ENCODE results near the gene EMP1.

The EMP1 gene

DNA sequence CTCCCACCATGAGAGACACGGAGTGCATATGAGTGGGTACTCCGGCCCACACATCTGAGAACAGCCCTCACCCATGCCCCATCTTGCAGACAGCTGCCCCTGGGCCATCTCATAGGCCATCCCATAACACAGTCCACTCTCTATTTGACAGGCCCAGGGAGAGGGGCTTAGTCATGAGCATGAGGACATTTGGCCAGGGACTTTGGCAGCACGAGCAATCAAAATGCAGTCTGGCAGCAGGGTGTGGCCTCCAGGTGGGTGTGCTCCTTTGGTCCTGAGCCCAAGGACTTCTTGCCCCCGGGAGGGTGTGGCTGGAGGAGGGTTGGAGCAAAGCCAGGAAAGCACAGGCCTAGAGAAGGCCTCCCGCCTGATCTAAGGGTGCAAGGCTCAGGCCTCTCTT lies 25.6 kb downstream of the EMP1 start:
- no peak for DNase-seq (ENCODE audit: low read depth, low spot score)

DNA sequence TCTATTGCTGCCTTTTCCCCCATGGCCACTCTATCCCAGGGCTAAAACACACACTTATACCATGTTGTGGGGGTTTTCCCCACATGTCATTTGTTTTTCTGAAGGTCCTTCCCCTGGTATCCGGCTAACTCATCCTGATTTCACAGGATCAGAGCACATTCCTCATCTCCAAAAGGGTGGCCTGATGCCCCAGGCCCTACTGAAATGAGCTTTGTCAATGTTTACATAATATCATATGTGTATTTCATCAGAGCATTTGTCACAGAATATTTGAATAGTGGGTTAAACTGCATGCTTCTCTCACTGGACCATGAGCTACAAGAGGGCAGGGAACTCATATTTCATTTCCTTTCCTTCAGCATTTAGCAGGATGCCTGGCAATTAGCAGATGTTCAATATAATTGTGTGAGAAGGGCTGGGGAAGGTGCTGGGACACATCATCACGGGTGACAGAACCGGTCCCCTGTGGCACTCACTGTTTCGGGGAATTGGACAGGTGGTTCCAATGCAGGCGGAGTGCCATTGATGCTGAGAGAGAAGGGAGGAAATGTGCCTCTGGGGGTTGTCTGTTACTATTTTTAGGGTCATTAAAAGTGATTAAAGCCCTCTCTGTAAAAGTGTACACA lies 26.8 kb downstream of the EMP1 start:
- DNase-seq (ENCODE audit: low read depth, low spot score): no peak

DNA sequence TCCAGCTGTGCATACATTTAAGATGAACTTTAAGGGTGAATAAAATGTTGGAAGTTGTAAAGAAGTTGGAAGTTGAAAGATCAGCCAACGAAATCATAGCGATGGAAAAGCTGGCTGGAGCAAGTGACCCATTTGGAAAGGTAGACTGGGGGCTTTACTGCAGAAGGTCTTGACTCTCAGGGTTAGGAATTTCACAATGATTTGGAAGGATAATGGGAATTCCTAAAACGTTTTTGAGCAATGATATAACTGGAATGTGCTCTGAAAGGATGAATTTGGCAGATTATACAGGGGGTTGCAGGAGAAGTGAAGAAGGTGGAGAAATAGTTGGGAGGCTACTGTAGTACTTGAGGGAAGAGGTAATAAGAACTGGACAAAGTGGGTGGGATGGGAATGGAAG lies 27.4 kb downstream of the EMP1 start:
- DNase-seq (ENCODE audit: low read depth, low spot score): no peak

DNA sequence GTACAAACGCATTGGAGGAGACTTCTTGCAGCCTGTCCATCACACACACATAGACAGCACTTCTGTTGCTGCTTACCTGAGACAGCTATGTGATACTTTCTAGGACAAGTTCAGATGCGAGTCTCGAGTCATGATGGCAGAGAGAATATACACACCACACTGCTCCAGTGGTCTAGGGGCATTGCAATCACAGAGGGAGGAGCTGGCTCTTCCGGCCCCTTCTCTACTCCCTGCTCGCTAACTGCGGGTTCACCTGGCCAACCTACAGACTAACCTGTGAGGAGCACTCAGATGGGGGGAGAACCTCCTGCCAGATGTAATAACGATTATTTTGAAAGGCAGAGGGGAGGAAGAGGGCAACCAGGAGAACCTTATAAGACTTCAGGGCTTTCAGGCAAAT lies 30.7 kb downstream of the EMP1 start:
- no peak for DNase-seq (ENCODE audit: low read depth, low spot score)

DNA sequence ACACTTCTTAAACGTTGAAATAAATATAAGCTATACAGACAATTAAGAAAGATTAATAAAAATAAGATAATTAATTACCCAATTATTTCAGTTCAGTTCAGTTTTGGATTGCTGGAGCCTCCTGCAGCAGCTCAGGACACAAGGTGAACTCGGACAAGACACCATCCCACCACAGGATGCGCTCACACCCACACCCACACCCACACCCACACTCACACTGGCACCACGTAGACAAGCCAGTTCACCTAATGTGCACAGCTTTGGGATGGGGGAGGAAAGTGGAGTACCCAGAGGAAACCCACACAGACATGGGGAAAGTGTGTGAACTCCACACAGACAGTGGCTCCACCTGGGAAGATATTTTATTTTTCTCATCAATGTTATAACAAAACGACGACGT lies 32.1 kb downstream of the EMP1 start:
- no peak for DNase-seq (ENCODE audit: low read depth, low spot score)

DNA sequence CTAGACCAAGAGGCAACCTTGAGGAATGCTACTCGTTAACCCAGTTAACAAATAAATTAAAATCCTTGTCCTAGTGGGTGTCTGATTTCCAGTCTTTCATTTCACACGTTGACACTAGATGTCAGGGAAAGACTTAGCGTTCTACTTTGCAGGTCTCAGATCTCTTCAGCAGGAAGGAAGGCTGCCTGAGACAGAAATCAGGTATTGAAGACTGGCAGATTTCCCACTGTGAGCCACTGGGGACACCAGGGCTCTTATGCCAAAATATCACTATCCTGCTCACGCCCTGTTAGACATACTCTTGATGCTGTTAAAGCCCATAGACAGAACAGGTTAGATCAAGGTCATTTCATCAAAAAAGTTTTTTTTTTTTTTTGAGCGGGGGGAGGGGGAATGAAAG lies 33.0 kb downstream of the EMP1 start:
- DNase-seq (ENCODE audit: low read depth, low spot score): no peak

DNA sequence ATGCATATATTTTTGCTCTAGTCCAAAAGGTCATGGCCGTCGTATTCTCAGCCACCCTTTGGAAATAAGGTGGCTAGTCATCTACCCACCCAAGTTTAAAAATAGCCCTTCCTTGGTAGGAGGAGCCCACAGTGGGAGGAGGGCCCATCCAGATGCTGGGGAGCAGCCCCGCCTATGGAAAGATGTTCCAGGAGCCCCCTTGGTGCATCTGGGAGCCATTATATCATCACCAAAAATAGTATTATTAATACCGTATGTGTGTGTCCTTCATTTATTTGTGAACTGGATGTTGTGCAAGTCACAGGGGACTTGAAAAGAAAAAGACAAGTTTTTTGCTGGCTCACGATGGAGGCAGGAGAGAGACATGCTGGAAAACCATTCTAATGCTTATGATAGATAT lies 34.0 kb downstream of the EMP1 start:
- DNase-seq (ENCODE audit: low read depth, low spot score): no peak

DNA sequence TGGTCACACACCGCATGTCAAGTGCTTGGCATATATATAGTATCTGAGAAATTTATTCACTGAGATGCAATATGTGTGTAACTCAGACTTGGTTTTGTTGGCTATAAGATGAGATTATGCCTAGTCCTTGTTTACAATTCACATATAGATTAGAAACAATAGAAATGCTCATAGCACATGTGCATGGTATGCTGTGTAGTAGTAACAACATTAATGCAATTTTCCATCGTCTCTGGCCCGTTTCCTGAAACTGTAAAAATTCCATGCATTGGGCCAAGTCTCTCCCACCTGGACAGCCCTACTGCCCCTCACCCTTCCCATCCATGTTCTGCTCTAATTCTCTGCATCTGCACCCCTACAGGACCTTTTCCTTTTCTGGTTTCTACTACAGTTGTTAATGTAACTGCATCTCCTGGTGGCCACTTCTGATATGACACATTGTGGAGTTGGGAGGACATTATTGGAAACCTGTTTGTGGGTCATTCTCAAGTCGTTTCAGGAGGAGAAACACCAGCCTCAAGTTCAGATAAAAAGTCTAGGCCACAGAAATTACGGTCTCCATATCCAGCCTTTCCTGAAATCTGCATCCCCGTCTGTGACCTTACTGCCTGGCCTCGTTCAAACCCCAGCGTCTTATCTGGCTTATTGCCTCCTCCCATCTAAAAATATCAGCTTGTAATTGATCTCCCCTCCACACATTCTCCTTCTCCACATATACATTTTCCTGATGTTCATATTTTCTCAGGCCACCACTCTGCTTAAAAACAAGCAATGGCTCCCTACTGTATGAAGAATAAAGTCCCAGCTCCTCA lies 37.5 kb downstream of the EMP1 start:
- peak; percentile 38 for DNase-seq (ENCODE audit: low read depth, low spot score)

DNA sequence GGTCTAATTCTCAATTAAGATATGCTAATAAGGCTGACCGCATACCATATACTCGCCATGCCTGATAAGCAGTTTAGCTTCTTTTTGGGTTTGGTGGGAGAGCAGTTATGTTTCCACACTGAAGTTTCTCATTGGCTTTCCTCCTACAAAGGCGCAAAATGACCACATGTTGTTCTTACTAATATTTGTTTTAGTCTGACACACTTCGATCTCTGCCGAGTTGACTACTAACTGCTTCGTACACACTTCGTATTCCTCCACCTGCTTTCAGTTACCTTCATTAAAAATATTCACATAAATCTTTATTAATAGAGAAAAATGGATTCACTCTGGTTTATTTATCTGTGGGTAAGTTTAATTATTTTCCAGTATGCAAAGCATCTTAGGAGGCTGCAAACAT lies 41.7 kb downstream of the EMP1 start:
- DNase-seq (ENCODE audit: low read depth, low spot score): no peak

DNA sequence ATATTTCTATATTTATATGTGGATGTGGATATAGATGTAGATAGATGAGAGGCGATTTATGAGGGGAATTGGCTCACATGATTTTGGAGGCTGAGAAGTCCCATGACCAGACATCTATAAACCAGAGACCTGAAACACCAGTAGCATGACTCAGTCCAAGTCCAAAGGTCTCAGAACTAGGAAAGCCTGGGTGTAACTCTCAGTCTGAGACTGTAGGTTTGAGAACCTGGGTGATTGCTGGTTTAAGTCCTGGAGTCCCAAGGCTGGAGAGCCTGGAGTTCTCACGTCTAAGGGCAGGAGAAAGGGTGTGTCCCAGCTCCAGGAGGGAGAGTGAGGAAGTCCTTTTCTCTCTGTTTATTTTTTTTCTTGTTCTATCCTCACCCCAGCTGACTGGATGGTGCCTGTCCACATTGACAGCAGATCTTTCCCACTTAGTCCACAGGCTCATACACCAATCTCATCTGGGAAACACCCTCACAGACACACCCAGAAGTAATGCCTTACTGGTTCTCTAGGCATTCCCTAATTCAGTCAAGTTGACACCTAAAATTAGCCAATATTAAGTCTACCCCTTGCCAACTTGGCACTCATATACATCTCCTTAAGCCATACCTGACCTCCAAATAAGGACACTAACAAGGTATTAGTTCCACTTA lies 45.4 kb downstream of the EMP1 start:
- DNase-seq (ENCODE audit: low read depth, low spot score): no peak

DNA sequence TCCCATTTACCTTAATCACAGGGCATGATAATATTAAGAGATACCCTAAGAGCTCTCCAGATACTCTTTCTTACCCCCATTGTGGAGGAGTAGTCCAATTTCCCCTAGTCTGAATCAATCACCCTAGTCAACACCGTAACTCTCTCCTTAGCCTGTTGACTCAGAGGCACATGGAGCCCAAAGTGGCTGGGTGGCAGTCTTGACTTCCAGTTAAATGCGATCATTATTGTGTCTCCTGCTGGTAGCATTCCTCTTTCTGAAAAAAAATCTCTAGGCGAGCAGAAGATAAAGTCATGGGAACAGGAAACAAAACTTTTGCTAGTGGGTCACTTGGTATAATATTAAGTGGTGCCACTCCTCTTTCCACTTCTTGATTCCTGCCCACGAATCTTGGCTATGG lies 46.4 kb downstream of the EMP1 start:
- DNase-seq (ENCODE audit: low read depth, low spot score): no peak

DNA sequence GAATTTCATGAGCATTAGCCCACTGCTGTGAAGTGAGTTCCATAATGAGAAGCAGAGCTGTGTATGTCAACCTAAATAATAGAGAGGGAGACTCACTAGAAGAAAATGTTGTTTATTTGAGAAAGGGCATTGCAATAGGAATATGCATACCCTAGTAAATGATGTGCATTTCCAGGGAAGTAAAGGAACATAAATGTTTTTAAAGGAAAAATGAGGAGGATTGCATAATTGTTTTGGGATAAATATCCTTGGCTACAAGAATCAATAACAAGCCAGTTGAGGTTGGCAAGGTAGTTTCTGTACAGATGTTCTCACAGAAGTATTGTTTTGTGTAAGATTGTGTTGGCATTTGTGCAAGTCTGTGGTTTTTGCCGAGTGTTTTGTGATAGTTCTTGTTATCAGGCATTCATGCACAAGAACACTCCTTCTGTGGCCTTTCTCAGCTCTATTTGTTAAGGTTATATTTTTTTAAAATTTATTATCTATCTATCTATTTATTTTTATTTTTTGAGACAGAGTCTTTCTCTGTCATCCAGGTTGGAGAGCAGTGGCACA lies 47.1 kb downstream of the EMP1 start:
- DNase-seq (ENCODE audit: low read depth, low spot score): no peak

DNA sequence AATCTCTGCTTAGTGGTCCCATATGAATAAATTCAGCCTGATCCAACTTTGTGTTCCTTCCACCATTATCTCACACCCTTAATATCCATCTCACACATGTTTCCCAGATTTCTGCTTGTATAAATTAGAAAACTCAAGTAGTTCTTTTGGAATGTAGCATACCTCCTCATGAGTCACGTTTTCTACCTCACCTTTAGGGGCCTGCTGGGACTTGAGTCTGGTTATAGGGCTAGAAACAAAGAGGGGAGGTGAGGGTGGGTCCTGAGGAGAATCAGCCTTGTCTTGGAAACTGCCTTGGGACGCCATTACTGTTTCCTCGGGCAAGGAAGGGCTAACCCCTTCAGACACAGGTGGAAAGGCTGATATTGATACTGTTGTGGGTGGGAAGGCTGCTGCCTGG lies 51.1 kb downstream of the EMP1 start:
- no peak for DNase-seq (ENCODE audit: low read depth, low spot score)

DNA sequence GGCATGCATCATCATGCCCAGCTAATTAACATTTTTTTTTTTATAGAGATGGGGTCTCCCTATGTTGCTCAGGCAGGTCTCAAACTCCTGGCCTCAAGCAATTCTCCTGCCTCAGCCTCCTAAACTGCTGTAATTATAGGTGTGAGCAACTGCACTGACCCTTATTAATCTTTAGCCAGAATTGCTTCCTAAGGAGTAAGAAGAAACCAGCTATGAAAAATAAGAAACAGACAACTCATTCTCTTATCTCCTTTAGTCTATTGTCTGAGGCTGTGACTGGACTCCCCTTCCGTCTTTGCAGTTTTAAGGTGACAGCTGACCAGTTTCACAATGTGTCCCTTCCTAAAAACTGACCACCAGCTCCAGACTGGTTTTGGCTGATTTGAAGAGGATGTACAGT lies 52.4 kb downstream of the EMP1 start:
- DNase-seq (ENCODE audit: low read depth, low spot score): no peak

DNA sequence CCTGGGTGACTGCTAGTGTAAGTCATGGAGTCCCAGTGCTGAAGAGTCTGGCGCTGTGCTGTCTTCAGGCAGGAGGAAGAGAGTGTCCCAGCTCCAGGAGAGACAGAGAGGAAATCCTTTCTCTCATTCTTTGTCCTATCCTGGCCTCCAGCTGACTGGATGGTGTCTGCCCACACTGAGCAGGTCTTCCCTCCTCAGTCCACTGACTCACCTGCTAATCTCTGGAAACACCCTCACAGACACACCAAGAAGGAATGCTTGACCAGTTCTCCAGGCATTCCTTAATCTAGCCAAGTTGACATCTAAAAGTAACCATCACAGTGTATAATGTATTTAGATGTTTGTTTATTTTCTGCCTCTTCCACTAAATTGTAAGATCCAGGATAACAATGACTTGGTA lies 53.9 kb downstream of the EMP1 start:
- DNase-seq (ENCODE audit: low read depth, low spot score): no peak

DNA sequence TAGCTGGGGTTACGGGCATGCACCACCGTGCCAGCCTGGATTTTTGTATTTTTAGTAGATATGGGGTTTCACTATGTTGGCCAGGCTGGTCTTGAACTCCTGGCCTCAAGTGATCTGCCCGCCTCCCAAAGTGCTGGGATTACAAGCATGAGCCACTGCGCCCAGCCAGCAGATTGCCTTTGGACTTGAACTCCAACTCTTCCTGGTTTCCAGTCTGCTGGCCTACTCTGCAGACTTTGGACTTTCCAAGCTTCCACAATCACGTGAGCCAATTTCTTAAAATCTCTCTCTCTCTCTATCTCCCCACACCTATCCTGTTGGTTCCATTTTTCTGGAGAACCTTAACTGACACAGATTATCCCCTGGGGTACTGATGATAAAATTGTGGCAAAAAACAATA lies 55.0 kb downstream of the EMP1 start:
- DNase-seq (ENCODE audit: low read depth, low spot score): no peak

DNA sequence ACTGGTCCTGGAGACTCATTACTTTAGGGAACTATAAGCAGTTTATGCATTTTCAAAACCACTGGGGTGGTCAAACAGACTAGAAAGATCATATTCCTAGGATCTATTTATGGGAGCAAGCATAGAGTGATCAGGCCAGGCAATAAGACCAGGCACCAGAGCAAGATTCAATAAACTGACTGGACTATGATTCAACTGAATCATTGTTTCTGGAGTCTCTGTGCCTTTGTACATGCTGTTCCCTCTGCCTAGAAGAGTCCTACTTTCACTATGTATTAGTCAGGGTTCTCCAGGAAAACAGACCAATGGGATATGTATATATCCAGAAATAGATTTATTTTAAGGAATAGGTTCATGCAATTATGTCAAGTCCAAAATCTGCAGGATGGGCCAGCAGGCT lies 55.5 kb downstream of the EMP1 start:
- DNase-seq (ENCODE audit: low read depth, low spot score): no peak

DNA sequence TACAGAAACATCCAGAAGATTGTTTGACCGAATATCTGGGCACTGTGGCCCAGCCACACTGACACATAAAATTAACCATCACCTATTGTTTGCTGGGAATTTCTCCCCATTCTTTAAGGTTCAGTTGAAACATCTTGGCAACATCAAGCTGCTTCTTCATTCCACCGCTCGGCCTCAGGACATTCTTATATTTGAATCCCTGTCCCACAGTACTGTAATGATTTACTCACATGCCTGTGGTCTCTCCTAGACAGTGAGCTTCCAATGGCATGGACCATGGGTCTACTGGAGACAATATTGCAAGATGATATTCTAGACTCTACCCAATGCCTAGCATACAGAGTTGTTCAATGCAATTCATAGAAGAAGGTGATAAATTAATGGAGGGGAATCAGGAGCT lies 56.1 kb downstream of the EMP1 start:
- no peak for DNase-seq (ENCODE audit: low read depth, low spot score)

DNA sequence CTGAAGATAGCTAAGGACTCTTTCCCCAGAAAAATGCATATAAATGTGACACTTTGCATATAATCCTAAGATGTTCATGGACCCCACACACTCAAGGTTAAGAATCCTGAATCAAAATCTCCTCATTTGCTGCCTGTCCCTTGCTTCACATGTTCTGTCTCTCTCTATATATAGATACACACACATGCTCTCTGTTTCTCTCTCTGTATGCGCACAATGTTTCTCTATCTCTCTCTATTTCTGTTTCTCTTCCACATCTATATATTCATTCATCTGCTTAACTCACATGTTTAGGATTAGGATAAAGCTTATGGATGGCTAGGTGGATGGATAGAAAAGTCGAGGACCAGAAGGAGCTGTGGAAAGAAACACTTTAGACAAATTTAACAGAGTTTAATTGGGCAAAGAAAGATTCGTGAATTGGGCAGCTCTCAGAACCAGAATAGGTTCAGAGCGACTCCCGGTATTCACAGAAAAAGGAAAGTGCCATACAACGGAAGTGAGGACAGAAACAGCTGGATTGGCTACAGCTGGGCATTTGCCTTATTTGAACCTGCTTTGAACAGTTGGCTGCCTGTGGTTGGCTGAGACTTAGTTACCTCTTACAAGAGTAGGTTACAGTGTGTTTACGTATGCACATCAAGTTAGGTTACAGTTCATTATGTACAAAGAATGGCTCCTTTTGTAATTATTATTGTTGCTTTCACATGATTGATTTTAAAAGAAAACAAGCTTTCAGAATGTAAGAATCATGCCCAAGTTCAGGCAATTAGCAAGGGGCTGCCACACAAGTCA lies 57.6 kb downstream of the EMP1 start:
- DNase-seq (ENCODE audit: low read depth, low spot score): no peak

DNA sequence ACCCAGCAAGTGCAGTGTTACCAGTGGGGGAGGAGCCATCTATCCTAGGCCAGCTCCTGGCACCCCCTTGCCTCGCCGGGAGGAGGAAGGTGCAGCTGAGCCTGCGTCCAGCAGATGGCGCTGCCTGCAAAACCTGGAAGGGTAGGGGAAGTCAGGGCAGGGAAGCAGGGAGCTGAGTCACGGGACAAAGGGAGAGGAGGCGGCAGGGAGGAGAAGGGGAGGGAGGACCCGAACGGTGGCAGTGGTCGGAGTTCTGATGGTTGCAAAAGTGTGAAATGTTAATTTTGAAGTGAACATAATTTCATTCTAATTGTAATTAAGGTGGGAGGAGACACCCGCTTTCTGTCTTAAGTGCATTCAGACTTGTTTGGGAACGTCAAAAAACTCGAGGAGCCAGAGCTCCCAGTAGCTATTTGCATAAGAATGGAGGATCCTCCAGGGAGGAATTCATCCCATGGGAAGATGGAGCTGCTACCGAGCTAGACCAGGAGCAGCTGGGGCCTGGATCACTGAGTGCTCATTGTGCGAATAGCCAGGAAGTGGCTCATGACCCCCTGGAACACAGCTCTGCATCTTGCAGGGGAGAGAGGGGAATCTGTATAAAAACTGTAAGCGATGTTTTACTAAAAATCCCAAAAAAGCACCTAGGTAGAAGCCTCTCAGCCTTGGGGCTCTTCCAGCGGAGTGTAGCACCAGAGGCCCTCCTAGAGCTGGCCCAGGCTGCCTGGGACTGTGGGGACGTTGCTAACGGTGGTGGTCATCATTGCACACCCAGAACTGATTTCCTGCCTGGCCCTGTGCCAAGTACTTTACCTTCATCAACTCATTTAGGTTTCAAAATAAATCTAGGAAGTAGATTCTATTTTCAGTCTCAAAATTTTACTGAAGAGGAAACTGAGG lies 59.5 kb downstream of the EMP1 start:
- DNase-seq (ENCODE audit: low read depth, low spot score): peak; percentile 93

DNA sequence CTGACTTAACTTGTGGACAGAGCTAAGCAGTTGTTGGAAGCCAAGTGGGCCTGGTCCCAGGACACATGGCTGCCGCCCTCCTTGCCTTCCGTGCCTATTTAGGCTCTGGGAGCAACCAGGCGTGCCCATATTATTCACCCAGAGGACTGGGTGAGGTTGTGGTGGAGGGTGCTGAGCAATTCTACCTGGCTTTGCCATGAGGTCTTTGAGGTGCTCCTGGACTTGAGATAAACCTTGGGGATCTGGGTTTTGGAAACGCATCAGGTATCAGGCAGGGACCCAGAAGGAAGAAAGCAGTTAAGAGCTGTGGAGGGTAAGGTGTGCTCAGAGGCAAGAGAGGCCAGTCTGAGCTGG lies 60.1 kb downstream of the EMP1 start:
- DNase-seq (ENCODE audit: low read depth, low spot score): no peak
